Lower lobe of right lung (tissue), 2 donors: ENCODE results near the gene CHI3L1. TPM values are rescaled to one million over a fixed set of nuclear protein-coding genes. Genes with fewer than 3 reads are reported as not detected.

Experiments used
- ATAC-seq, 2 donors: fragments of 200-7000 bp; cut with Tn5 transposase; one replicate each; pipeline ENCODE4 v1.9.1; 2020 to 2022; ENCODE audit warnings: mild to moderate bottlenecking in 2 of 2, moderate library complexity in 2 of 2
- DNase-seq: peaks from one replicate; pipeline ENCODE4 v3.0.0-alpha.2; 2020
- H3K27ac ChIP-seq: fragments of 200-600 bp; one replicate; pipeline ENCODE4 v1.8.0; 2022
- H3K27me3 ChIP-seq: fragments of 200-600 bp; one replicate; pipeline ENCODE4 v1.8.0; 2022; ENCODE audit warnings: low read depth
- H3K36me3 ChIP-seq: fragments of 200-600 bp; one replicate; pipeline ENCODE4 v1.8.0; 2022; ENCODE audit warnings: mild to moderate bottlenecking
- H3K4me1 ChIP-seq: fragments of 200-600 bp; one replicate; pipeline ENCODE4 v1.8.0; 2022
- H3K4me3 ChIP-seq: fragments of 200-600 bp; one replicate; pipeline ENCODE4 v1.8.0; 2022; ENCODE audit warnings: mild to moderate bottlenecking
- H3K9me3 ChIP-seq: fragments of 200-600 bp; one replicate; pipeline ENCODE4 v1.8.0; 2022
- CTCF ChIP-seq: fragments of 200-600 bp; IDR thresholded peaks from one replicate; pipeline ENCODE4 v1.8.0; 2022; ENCODE audit warnings: antibody characterized with exemption, mild to moderate bottlenecking
- intact Hi-C: fragments of 100-400 bp; cut with DNase I; formaldehyde crosslinking; loops from one replicate; pipeline ENCODE4 v1.11.0; 2022
- total RNA-seq: library from RNA; stranded (reverse); fragmentation: NEBNext Ultra II Directional; extraction: Animal tissue kit (Norgen Biotek cat#: 25700); gene quantifications from one replicate; pipeline ENCODE4 v1.2.1, GENCODE V29; 2021
- donor health status: DM: no; HTN: yes; CAD: no; lungs with severe emphysema.

Gene CHI3L1
- total RNA-seq, 1 donor from 2014 or later, result 22.2 TPM

- no peak for TF ChIP-seq CTCF
- no peak for ATAC-seq
- intact Hi-C loops, result no loop called here
Observed at GRCh38 chr1:203162403-203162802, 24.1 kb downstream of the CHI3L1 start.

GRCh38 chr1:203161703-203162102 lies 24.8 kb downstream of the CHI3L1 start:
- no peak for ATAC-seq
- H3K4me1 ChIP-seq, result no peaks in the 10 kb centered on the region
- peak; percentile 31 for DNase-seq
- H3K4me3 ChIP-seq, result no peak overlapping the region
- intact Hi-C loops, result no loop called here
- no peaks in the 10 kb centered on the region for H3K27me3 ChIP-seq
- no peak for TF ChIP-seq CTCF
- no peaks in the 10 kb centered on the region for H3K36me3 ChIP-seq
- H3K9me3 ChIP-seq, result no peaks in the 10 kb centered on the region
- H3K27ac ChIP-seq, result no peak overlapping the region

More at GRCh38 chr1:203162403-203162802, 24.1 kb downstream of the CHI3L1 start:
- H3K9me3 ChIP-seq, result no peaks in the 10 kb centered on the region
- no peak overlapping the region for H3K4me3 ChIP-seq
- DNase-seq, result no peak
- H3K27me3 ChIP-seq, result no peaks in the 10 kb centered on the region
- H3K36me3 ChIP-seq, result no peaks in the 10 kb centered on the region
- H3K4me1 ChIP-seq, result no peaks in the 10 kb centered on the region
- H3K27ac ChIP-seq, result no peak overlapping the region

- H3K27me3 ChIP-seq, result no peaks in the 10 kb centered on the region
- no peak for ATAC-seq
- no peak overlapping the region for H3K27ac ChIP-seq
- DNase-seq, result no peak
- H3K4me1 ChIP-seq, result no peaks in the 10 kb centered on the region
- intact Hi-C loops, result no loop called here
- no peaks in the 10 kb centered on the region for H3K36me3 ChIP-seq
- H3K4me3 ChIP-seq, result no peak overlapping the region
- no peak for TF ChIP-seq CTCF
- no peaks in the 10 kb centered on the region for H3K9me3 ChIP-seq
Observed at GRCh38 chr1:203161175-203161574, 25.3 kb downstream of the CHI3L1 start.

- Histone ChIP-seq H3K4me3 (no peak overlapping the region), H3K27ac (no peak overlapping the region), H3K4me1 (no peaks in the 10 kb centered on the region), H3K9me3 (no peaks in the 10 kb centered on the region), H3K36me3 (no peaks in the 10 kb centered on the region), H3K27me3 (no peaks in the 10 kb centered on the region)
- DNase-seq (no peak), ATAC-seq (no peak)
- intact Hi-C loops, result no loop called here
- no peak for TF ChIP-seq CTCF
Observed at GRCh38 chr1:203159844-203160243, 26.7 kb downstream of the CHI3L1 start.

- H3K36me3 ChIP-seq, result no peaks in the 10 kb centered on the region
- TF ChIP-seq CTCF, result no peak
- H3K9me3 ChIP-seq, result no peaks in the 10 kb centered on the region
- H3K4me1 ChIP-seq, result no peaks in the 10 kb centered on the region
- peak; percentile 14 for DNase-seq
- intact Hi-C loops, result no loop called here
- H3K4me3 ChIP-seq, result no peak overlapping the region
- no peaks in the 10 kb centered on the region for H3K27me3 ChIP-seq
- ATAC-seq, result no peak
- H3K27ac ChIP-seq, result no peak overlapping the region
Observed at GRCh38 chr1:203158960-203159665, 27.4 kb downstream of the CHI3L1 start.
